GM21381 (cell line): Measurements from ENCODE around the gene CSNK2A2.

Experiments
- ATAC-seq: cut with Tn5 transposase; IDR thresholded peaks from one replicate; pipeline ENCODE4 v1.9.1; 2021; ENCODE audit warnings: mild to moderate bottlenecking, moderate library complexity; ENCODE audit not compliant: unreplicated experiment

Gene CSNK2A2

GRCh38 chr16:58198022-58198683 is at the start of gene CSNK2A2:
Gene CSNK2A2, minus strand, starts transcription at chr16:58198106. Its CDS starts 370 bp downstream, at chr16:58197736.
- peak; percentile 93 for ATAC-seq

- ATAC-seq = peak; percentile 95
Measured at GRCh38 chr16:58243528-58244004, 45.7 kb upstream of the CSNK2A2 start.

- ATAC-seq = no peak
Measured at GRCh38 chr16:58236831-58237230, 38.9 kb upstream of the CSNK2A2 start.

GRCh38 chr16:58236231-58236690 is 38.4 kb upstream of the CSNK2A2 start:
- ATAC-seq = peak; percentile 98

GRCh38 chr16:58235663-58236062 is 37.8 kb upstream of the CSNK2A2 start:
- no peak for ATAC-seq

GRCh38 chr16:58234831-58235595 is 37.1 kb upstream of the CSNK2A2 start:
- no peak for ATAC-seq

GRCh38 chr16:58230259-58230658 is 32.4 kb upstream of the CSNK2A2 start:
- no peak for ATAC-seq

- no peak for ATAC-seq
Measured at GRCh38 chr16:58226790-58227189, 28.9 kb upstream of the CSNK2A2 start.

- ATAC-seq = no peak
Measured at GRCh38 chr16:58225965-58226602, 28.2 kb upstream of the CSNK2A2 start.

GRCh38 chr16:58222532-58223316 is 24.8 kb upstream of the CSNK2A2 start:
- ATAC-seq = no peak

GRCh38 chr16:58219432-58219831 is 21.5 kb upstream of the CSNK2A2 start:
- no peak for ATAC-seq

- no peak for ATAC-seq
Measured at GRCh38 chr16:58218786-58219185, 20.9 kb upstream of the CSNK2A2 start.

- no peak for ATAC-seq
Measured at GRCh38 chr16:58217311-58217925, 19.5 kb upstream of the CSNK2A2 start.

GRCh38 chr16:58212824-58213655 is 15.1 kb upstream of the CSNK2A2 start:
- ATAC-seq = no peak

GRCh38 chr16:58211846-58212245 is 13.9 kb upstream of the CSNK2A2 start:
- ATAC-seq = no peak

GRCh38 chr16:58211245-58211644 is 13.3 kb upstream of the CSNK2A2 start:
- ATAC-seq = no peak

- ATAC-seq = no peak
Measured at GRCh38 chr16:58205276-58206036, 7.5 kb upstream of the CSNK2A2 start.

- ATAC-seq = no peak
Measured at GRCh38 chr16:58201163-58201562, 3.3 kb upstream of the CSNK2A2 start.
